ENCODE data around the gene LRGUK. TPM values are rescaled to one million over a fixed set of nuclear protein-coding genes. Genes with fewer than 3 reads are reported as not detected.

Gene LRGUK
- total and polyA plus RNA-seq, 2 donors (not counting 3 experiments of a cell fraction or from before 2014, with no cell fraction given), result 0.10 to 0.11 TPM

DNA sequence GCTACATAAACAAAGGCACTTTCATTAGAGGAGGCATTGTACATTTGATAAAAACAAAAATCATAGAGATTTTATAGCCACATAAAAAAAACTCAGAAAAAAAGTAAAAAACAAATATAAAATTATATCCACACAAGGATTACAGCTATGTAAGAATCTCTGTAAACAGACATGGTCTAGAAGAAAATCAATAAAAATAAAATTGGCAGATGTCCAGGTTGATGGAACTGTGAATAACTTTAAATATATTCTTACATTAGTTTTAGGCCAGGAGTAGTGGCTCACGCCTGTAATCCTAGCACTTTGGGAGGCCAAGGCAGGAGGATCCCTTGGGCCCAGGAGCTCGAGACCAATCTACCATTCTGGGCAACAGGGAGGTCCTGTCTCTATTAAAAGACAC lies 170.3 kb downstream of the LRGUK start:
- no peak overlapping the region for H3K9ac ChIP-seq (replicated peaks; ENCODE audit: extremely low read depth, insufficient read depth, low read length)
- no peaks in the 10 kb centered on the region for H3K79me2 ChIP-seq (ENCODE audit: control insufficient read depth, insufficient read depth, low read length)
- no peak overlapping the region for H3K27ac ChIP-seq (ENCODE audit: insufficient read depth, low read depth, low read length)
- H3K4me1 ChIP-seq (ENCODE audit: control insufficient read depth, extremely low read depth, insufficient read depth, low read length), result no peaks in the 10 kb centered on the region
- ChIA-PET CTCF (no interaction called here), POLR2A (no interaction called here)
- no peaks in the 10 kb centered on the region for H3K9me1 ChIP-seq (replicated peaks; ENCODE audit: control insufficient read depth, extremely low read depth, insufficient read depth, low read length)
- intact Hi-C loops (cut with micrococcal nuclease), result no loop called here
- peaks cover 10 to 11% of the 10 kb centered on the region in 2 experiments for H3K36me3 ChIP-seq (ENCODE audit: control insufficient read depth in 2 of 2, extremely low read depth in 1 of 2, insufficient read depth in 2 of 2, low read length in 2 of 2)
- dilution Hi-C loops (cut with MboI; ENCODE audit: extremely low pct_ligation_motif_present, low sequenced_read_pairs), result no loop called here
- BruUV-seq (replicated peaks), result no TSS peak
- no peak overlapping the region for H3K4me2 ChIP-seq (ENCODE audit: insufficient read depth, low read length)
- no peaks in the 10 kb centered on the region for H3K27me3 ChIP-seq (ENCODE audit: control insufficient read depth in 2 of 2, insufficient read depth in 2 of 2, low read length in 2 of 2)
- H2AFZ ChIP-seq (ENCODE audit: low read depth, low read length), result no peak overlapping the region
- FAIRE-seq, result no peak
- H4K20me1 ChIP-seq (replicated peaks; ENCODE audit: control insufficient read depth, extremely low read depth, insufficient read depth, low read length), result no peaks in the 10 kb centered on the region
- no peak for DNase-seq (ENCODE audit: low read depth, low spot score)
- H3K9me3 ChIP-seq (replicated peaks; ENCODE audit: control insufficient read depth, insufficient read depth, low read length), result no peaks in the 10 kb centered on the region
- no peak overlapping the region for H3K4me3 ChIP-seq (replicated peaks in 1 of 3; ENCODE audit: insufficient read depth in 1 of 3, low read depth in 1 of 3, low read length in 3 of 3)
- no peak for TF ChIP-seq EZH2 (IDR thresholded peaks at IDR 0.05; ENCODE audit: borderline replicate concordance, low read depth, low read length, severe bottlenecking)
- TF ChIP-seq POLR2AphosphoS5 (IDR thresholded peaks at IDR 0.05; ENCODE audit: insufficient read depth, low read depth, low read length), result no peak
- TF ChIP-seq FOS (IDR thresholded peaks at IDR 0.05; ENCODE audit: borderline replicate concordance, insufficient read depth, low read length), result no peak
- TF ChIP-seq MYC (IDR thresholded peaks at IDR 0.05; ENCODE audit: low read depth, low read length), result no peak
- no peak for TF ChIP-seq POLR2A (IDR thresholded peaks at IDR 0.05; ENCODE audit: low read depth, low read length)
- no peak for TF ChIP-seq JUN (IDR thresholded peaks at IDR 0.05; ENCODE audit: borderline replicate concordance, insufficient read depth, insufficient read length, low read depth)
- TF ChIP-seq, protein P1, sequence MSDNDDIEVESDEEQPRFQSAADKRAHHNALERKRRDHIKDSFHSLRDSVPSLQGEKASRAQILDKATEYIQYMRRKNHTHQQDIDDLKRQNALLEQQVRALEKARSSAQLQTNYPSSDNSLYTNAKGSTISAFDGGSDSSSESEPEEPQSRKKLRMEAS (IDR thresholded peaks at IDR 0.05; ENCODE audit: insufficient read depth, insufficient read length), result no peak
- TF ChIP-seq, protein P2, sequence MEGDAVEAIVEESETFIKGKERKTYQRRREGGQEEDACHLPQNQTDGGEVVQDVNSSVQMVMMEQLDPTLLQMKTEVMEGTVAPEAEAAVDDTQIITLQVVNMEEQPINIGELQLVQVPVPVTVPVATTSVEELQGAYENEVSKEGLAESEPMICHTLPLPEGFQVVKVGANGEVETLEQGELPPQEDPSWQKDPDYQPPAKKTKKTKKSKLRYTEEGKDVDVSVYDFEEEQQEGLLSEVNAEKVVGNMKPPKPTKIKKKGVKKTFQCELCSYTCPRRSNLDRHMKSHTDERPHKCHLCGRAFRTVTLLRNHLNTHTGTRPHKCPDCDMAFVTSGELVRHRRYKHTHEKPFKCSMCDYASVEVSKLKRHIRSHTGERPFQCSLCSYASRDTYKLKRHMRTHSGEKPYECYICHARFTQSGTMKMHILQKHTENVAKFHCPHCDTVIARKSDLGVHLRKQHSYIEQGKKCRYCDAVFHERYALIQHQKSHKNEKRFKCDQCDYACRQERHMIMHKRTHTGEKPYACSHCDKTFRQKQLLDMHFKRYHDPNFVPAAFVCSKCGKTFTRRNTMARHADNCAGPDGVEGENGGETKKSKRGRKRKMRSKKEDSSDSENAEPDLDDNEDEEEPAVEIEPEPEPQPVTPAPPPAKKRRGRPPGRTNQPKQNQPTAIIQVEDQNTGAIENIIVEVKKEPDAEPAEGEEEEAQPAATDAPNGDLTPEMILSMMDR (IDR thresholded peaks at IDR 0.05; ENCODE audit: extremely low read depth in 1 of 2, insufficient read depth in 1 of 2, low read depth in 1 of 2, low read length in 2 of 2), result no peak
- no peak for TF ChIP-seq GATA2 (IDR thresholded peaks at IDR 0.05; ENCODE audit: insufficient read depth, insufficient read length, low read depth, low read length)
